ENCODE measurements around the gene UBQLN1. TPM values are rescaled to one million over a fixed set of nuclear protein-coding genes. Genes with fewer than 3 reads are reported as not detected.

Gene UBQLN1
- total RNA-seq, 4 donors from 2014 or later: 202 to 266 (median 231) TPM

DNA sequence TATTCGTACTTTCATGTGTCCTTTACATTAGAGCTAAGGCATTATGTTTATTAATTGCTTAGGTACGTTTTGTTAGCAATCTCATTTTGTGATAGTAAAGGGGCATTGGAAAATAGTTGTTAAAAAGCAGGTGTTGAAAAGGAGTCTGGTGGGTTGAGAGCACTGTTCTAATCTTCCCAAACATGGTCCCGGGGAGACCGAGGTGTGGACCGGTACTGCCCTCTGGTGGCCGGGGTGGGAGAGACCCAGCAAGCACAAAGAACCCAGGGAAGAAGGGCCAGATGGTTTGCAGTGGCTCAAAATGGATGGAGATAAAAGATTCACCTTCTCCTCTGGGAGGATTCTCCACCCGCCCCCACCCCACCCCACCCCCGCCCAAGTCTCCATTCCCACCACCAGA is 58.7 kb downstream of the UBQLN1 start:
- Histone ChIP-seq H3K4me3 (no peak overlapping the region), H3K36me3 (peaks cover 0 to 21% of the 10 kb centered on the region in 2 donors)
- intact Hi-C loops (cut with DNase I; ENCODE audit: low total_unique reads): no loop called here

DNA sequence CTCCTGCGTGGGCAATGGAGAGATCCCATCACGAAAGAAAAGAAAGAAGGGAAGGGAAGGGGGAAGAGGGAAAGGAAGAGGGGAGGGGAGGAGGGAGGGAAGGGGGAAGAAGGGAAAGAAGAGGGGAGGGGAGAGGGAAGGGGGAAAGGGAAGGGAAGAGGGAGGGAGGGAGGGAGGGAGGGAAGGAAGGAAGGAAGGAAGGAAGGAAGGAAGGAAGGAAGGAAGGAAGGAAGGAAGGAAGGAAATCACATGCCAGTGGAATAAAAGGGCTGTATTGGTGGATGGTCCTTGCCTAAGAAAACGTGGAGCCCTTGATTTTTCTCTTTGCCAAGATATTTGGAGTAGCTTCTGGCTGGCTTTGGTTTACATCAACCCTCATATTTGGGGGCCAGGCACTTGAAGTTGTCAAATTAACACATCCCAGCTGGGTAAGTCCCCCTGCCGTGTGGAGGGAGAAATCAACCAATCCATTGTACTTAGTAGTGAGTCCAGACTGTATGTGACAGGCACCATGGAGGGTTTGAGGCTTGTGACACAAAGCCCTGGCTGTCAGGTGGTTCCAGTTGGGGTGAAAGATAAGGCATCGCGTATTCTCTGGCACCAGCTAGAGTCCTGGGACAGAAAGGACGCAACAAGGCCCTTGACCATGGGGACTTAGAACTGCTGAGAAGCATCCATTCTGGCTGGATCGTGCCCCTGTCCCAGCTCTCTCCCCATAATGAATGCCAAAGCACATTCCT is 61.1 kb downstream of the UBQLN1 start:
- in situ Hi-C loops (cut with MboI; ENCODE audit: low sequenced_read_pairs in 4 of 4): loop anchor here in 3 of 4 donors (10.0 to 25.0 kb wide), 3 partner anchors 309 to 322 kb away; no protein-coding TSS in a partner anchor
- peaks cover 0 to 15% of the 10 kb centered on the region in 2 donors for H3K36me3 ChIP-seq
- DNase-seq (no peak), ATAC-seq (no peak)
- H3K9me3 ChIP-seq: no peaks in the 10 kb centered on the region
- no peak overlapping the region for H3K27ac ChIP-seq
- no peaks in the 10 kb centered on the region for H3K4me1 ChIP-seq
- H3K27me3 ChIP-seq: no peaks in the 10 kb centered on the region
- no peak overlapping the region for H3K4me3 ChIP-seq
- intact Hi-C loops (cut with DNase I; ENCODE audit: low total_unique reads): no loop called here
- no peak for TF ChIP-seq POLR2A (IDR thresholded peaks at IDR 0.05)
- TF ChIP-seq, protein P1, sequence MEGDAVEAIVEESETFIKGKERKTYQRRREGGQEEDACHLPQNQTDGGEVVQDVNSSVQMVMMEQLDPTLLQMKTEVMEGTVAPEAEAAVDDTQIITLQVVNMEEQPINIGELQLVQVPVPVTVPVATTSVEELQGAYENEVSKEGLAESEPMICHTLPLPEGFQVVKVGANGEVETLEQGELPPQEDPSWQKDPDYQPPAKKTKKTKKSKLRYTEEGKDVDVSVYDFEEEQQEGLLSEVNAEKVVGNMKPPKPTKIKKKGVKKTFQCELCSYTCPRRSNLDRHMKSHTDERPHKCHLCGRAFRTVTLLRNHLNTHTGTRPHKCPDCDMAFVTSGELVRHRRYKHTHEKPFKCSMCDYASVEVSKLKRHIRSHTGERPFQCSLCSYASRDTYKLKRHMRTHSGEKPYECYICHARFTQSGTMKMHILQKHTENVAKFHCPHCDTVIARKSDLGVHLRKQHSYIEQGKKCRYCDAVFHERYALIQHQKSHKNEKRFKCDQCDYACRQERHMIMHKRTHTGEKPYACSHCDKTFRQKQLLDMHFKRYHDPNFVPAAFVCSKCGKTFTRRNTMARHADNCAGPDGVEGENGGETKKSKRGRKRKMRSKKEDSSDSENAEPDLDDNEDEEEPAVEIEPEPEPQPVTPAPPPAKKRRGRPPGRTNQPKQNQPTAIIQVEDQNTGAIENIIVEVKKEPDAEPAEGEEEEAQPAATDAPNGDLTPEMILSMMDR (IDR thresholded peaks at IDR 0.05 in 4 of 5, conservative IDR thresholded peaks at IDR 0.05 in 1 of 5): no peak

More for the DNA sequence above, 58.7 kb downstream of the UBQLN1 start:
- Histone ChIP-seq H3K27me3 (no peaks in the 10 kb centered on the region), H3K4me1 (no peaks in the 10 kb centered on the region), H3K9me3 (no peaks in the 10 kb centered on the region), H3K27ac (no peak overlapping the region)
- TF ChIP-seq, protein P1 (IDR thresholded peaks at IDR 0.05 in 4 of 5, conservative IDR thresholded peaks at IDR 0.05 in 1 of 5): peak; percentile 36 to 82 (median 72)
- TF ChIP-seq POLR2A (IDR thresholded peaks at IDR 0.05): no peak
- ATAC-seq: peak; percentile 61 to 80
- in situ Hi-C loops (cut with MboI; ENCODE audit: low sequenced_read_pairs in 4 of 4): loop anchor here in 3 of 4 donors (10.0 to 25.0 kb wide), 3 partner anchors 312 to 324 kb away; no protein-coding TSS in a partner anchor
- DNase-seq: peak; percentile 14 to 60

DNA sequence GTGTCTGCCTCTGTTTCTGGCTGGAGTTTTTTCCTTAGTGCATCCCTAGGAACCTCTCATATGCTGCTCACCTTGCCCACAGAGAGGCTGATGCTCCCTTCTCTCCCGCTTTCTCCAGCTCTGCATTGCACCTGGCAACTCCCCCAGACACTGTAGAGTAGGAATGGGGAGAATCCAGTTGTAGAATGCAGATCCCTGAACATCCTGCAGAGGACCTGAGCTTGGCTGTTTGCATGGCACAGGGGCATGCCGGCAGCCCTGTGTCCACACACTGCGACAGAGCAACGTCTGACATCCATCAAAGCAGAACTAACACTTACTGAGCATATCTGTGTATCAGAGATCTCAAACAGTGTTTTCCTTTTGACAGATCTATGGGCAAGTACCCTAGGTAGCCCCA is 65.0 kb downstream of the UBQLN1 start:
- Histone ChIP-seq H3K4me3 (no peak overlapping the region), H3K9me3 (no peaks in the 10 kb centered on the region), H3K27me3 (no peaks in the 10 kb centered on the region), H3K4me1 (no peaks in the 10 kb centered on the region), H3K36me3 (peaks cover 0 to 6% of the 10 kb centered on the region in 2 donors), H3K27ac (no peak overlapping the region)
- TF ChIP-seq, protein P1 (IDR thresholded peaks at IDR 0.05 in 4 of 5, conservative IDR thresholded peaks at IDR 0.05 in 1 of 5): no peak
- no peak for TF ChIP-seq POLR2A (IDR thresholded peaks at IDR 0.05)
- ATAC-seq (no peak), DNase-seq (no peak)
- intact Hi-C loops (cut with DNase I; ENCODE audit: low total_unique reads) (no loop called here), in situ Hi-C loops (cut with MboI; ENCODE audit: low sequenced_read_pairs in 4 of 4) (loop anchor here in 3 of 4 donors (10.0 to 25.0 kb wide), 3 partner anchors 305 to 318 kb away; no protein-coding TSS in a partner anchor)

DNA sequence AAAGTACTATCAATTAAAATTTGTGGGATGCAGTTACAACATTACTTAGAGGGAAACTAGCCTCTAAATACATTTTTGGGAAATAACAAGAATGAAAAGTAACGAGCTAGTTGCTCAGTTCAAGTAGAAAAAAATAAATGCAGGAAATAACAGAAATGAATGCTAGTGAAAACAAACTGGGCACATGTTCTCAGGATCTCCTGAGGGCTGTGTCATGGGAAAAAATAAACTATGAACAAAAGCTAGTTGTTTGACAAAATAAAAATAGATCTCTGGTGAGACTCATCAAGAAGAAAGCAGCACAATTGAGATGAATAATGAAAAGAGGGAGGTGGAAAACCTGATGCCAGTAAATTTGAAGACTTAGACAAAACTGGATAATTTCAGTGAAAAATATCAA is 68.5 kb downstream of the UBQLN1 start:
- no peak overlapping the region for H3K4me3 ChIP-seq
- DNase-seq (no peak), ATAC-seq (no peak)
- H3K9me3 ChIP-seq: no peaks in the 10 kb centered on the region
- H3K36me3 ChIP-seq: no peaks in the 10 kb centered on the region
- in situ Hi-C loops (cut with MboI; ENCODE audit: low sequenced_read_pairs in 4 of 4): loop anchor here in 1 of 4 donors (25.0 kb wide), 1 partner anchor 302 kb away; no protein-coding TSS in a partner anchor
- TF ChIP-seq POLR2A (IDR thresholded peaks at IDR 0.05): no peak
- TF ChIP-seq, protein P1 (IDR thresholded peaks at IDR 0.05 in 4 of 5, conservative IDR thresholded peaks at IDR 0.05 in 1 of 5): no peak
- H3K27me3 ChIP-seq: no peaks in the 10 kb centered on the region
- intact Hi-C loops (cut with DNase I; ENCODE audit: low total_unique reads): no loop called here
- no peaks in the 10 kb centered on the region for H3K4me1 ChIP-seq
- H3K27ac ChIP-seq: no peak overlapping the region

All from gastrocnemius medialis (tissue), 4 donors.